CD14-positive monocyte (primary cell): ENCODE results near the gene TMEM259. TPM values are rescaled to one million over a fixed set of nuclear protein-coding genes. Genes with fewer than 3 reads are reported as not detected.
A peak's percentile ranks its signal among the peaks of the same experiment; 100 is the strongest.

Experiments
- DNase-seq, 3 donors: peaks; one replicate each; pipeline ENCODE4 v3.0.0-alpha.2; 2011 to 2022
- H2AFZ ChIP-seq: 2 replicates; pipeline ENCODE4 v1.6.0; 2012; ENCODE audit warnings: mild to moderate bottlenecking, low read depth, low read length, inconsistent platforms; ENCODE audit not compliant: insufficient read depth, poor library complexity, severe bottlenecking
- H3K27ac ChIP-seq, 2 donors: 1 replicate in 1 of 2; 2 replicates in 1 of 2; pipeline ENCODE4 v1.5.1; 2012 to 2013; ENCODE audit warnings: low read length in 2 of 2, control low read depth in 1 of 2, inconsistent platforms in 1 of 2, low read depth in 1 of 2, mild to moderate bottlenecking in 1 of 2
- H3K27me3 ChIP-seq, 2 donors: one replicate each; pipeline versions ENCODE4 v1.6.0 to v1.6.1; 2011 to 2013; ENCODE audit warnings: low read length in 2 of 2; ENCODE audit not compliant: control insufficient read depth in 2 of 2, insufficient read depth in 2 of 2
- H3K36me3 ChIP-seq, 2 donors: replicated peaks in 1 of 2; 1 replicate in 1 of 2; 2 replicates in 1 of 2; pipeline versions ENCODE4 v1.5.1 to v1.6.1; 2012 to 2013; ENCODE audit warnings: low read length in 2 of 2, control low read depth in 1 of 2, inconsistent platforms in 1 of 2, mild to moderate bottlenecking in 1 of 2; ENCODE audit not compliant: insufficient read depth in 2 of 2, control insufficient read depth in 1 of 2
- H3K4me1 ChIP-seq, 2 donors: 1 replicate in 1 of 2; 2 replicates in 1 of 2; pipeline versions ENCODE4 v1.5.1 to v1.6.1; 2012 to 2013; ENCODE audit warnings: low read length in 2 of 2, control low read depth in 1 of 2, inconsistent platforms in 1 of 2, mild to moderate bottlenecking in 1 of 2, moderate library complexity in 1 of 2; ENCODE audit not compliant: insufficient read depth in 2 of 2, control insufficient read depth in 1 of 2
- H3K4me2 ChIP-seq: replicated peaks from 2 replicates; pipeline ENCODE3; 2012; ENCODE audit warnings: low read length, moderate library complexity, mild to moderate bottlenecking; ENCODE audit not compliant: poor library complexity, severe bottlenecking; ENCODE audit errors: extremely low read depth
- H3K4me3 ChIP-seq, 3 experiments: fragments of 200-600 bp in 1 of 3; sonication (generic) in 1 of 3; replicated peaks in 1 of 3; 1 replicate in 2 of 3; 2 replicates in 1 of 3; pipeline ENCODE4 v1.5.1; 2011 to 2013; ENCODE audit warnings: low read length in 3 of 3, mild to moderate bottlenecking in 3 of 3, control low read depth in 2 of 3, low read depth in 2 of 3, inconsistent platforms in 1 of 3, moderate library complexity in 1 of 3
- H3K79me2 ChIP-seq: 2 replicates; pipeline ENCODE4 v1.6.0; 2012; ENCODE audit warnings: mild to moderate bottlenecking, control low read depth, inconsistent platforms, low read length, moderate library complexity; ENCODE audit not compliant: insufficient read depth
- H3K9ac ChIP-seq: 2 replicates; pipeline ENCODE4 v1.6.0; 2017; ENCODE audit warnings: low read length, mild to moderate bottlenecking; ENCODE audit not compliant: insufficient read depth, poor library complexity, severe bottlenecking
- H3K9me3 ChIP-seq, 2 donors: replicated peaks in 1 of 2; 1 replicate in 1 of 2; 2 replicates in 1 of 2; pipeline versions ENCODE4 v1.5.1 to v1.6.1; 2012 to 2013; ENCODE audit warnings: low read length in 2 of 2, control low read depth in 1 of 2; ENCODE audit not compliant: control insufficient read depth in 1 of 2, insufficient read depth in 1 of 2
- H4K20me1 ChIP-seq: 2 replicates; pipeline ENCODE4 v1.6.0; 2012; ENCODE audit warnings: mild to moderate bottlenecking, low read length, control low read depth, moderate library complexity; ENCODE audit not compliant: insufficient read depth
- H3K27ac Mint-ChIP-seq, 7 donors: one replicate each; pipeline ENCODE4 v1.8.0; 2020; ENCODE audit warnings: mild to moderate bottlenecking in 7 of 7, mixed read lengths in 7 of 7, moderate library complexity in 6 of 7, inconsistent platforms in 2 of 7
- H3K27me3 Mint-ChIP-seq, 3 donors: one replicate each; pipeline ENCODE4 v1.8.0; 2021 to 2022; ENCODE audit warnings: low read depth in 3 of 3, mild to moderate bottlenecking in 3 of 3, mixed read lengths in 3 of 3, moderate library complexity in 3 of 3, inconsistent platforms in 1 of 3
- H3K36me3 Mint-ChIP-seq, 2 donors: one replicate each; pipeline ENCODE4 v1.8.0; 2020; ENCODE audit warnings: mixed read lengths in 2 of 2, inconsistent platforms in 1 of 2, mild to moderate bottlenecking in 1 of 2
- H3K4me1 Mint-ChIP-seq: one replicate; pipeline ENCODE4 v1.8.0; 2020; ENCODE audit warnings: mild to moderate bottlenecking, mixed read lengths
- H3K4me3 Mint-ChIP-seq, 2 donors: one replicate each; pipeline ENCODE4 v1.8.0; 2020; ENCODE audit warnings: mild to moderate bottlenecking in 2 of 2, mixed read lengths in 2 of 2, moderate library complexity in 1 of 2
- H3K9me3 Mint-ChIP-seq, 7 donors: one replicate each; pipeline ENCODE4 v1.8.0; 2020 to 2022; ENCODE audit warnings: mixed read lengths in 7 of 7, mild to moderate bottlenecking in 6 of 7, moderate library complexity in 6 of 7, inconsistent platforms in 2 of 7
- WGBS: methylation state at CpG from one replicate; pipeline ENCODE4 v1.1.5; 2013; ENCODE audit warnings: missing lambda C conversion rate; ENCODE audit not compliant: insufficient coverage; 5-methylcytosine and 5-hydroxymethylcytosine counted together
- intact Hi-C, 2 donors: fragments of 100-400 bp; cut with micrococcal nuclease; formaldehyde crosslinking; loops; one replicate each; pipeline versions ENCODE4 v1.15.0 to v1.15.1; 2023
- polyA plus RNA-seq, 3 donors: library from polyadenylated mRNA; depleted of rRNA in 1 of 3; unstranded in 2 of 3; stranded (reverse) in 1 of 3; fragments of 300-500 nt in 2 of 3; fragments of >200 nt in 1 of 3; fragmentation: Illumina TruSeq in 2 of 3; gene quantifications; 1 replicate in 2 of 3; 2 replicates in 1 of 3; pipeline ENCODE4 v1.2.3, GENCODE V29; 2012 to 2021
- TF ChIP-seq, protein P1 (sequence below): fragments of 200-600 bp; IDR thresholded peaks from one replicate; pipeline ENCODE4 v1.8.0; 2022; ENCODE audit warnings: antibody characterized with exemption, mild to moderate bottlenecking

Gene TMEM259
- polyA plus RNA-seq, 3 donors, result 37.4 to 417 (median 45.0) TPM

DNA sequence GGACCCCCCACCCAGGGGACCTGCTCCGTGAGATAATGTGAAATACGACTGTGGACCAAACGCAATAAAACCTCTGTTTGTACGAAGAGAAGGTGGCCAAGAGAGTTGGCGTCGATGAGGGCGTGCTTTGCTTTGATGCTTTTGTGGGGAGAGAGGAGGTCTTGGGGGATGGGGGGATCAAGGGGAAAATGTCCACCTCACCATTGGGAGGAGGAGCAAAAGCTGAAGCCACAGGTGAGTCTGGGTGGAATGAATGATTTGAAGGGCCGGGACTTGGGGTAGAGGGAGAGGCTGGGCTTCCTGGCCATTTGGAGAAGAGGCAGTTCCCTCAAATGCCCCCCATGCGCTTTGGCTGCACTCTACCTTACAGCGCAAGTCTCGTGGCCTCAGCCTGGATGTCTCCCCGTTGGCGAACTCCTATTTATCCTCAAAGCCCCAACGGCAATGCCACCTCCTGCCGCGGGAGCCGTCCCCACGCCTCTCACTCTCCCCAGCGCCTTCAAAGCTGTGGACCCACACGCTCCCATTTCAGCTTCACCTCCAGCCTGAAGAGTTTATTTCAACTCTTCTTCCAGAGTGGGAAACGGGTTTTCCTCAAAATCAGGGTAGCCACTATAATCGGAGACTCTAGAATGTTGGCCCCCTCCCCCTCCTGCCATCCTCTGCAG, 18.2 kb upstream of the TMEM259 start:
- 59% methylated on average over 14 of the region's 22 CpGs for WGBS
- Histone ChIP-seq H3K9ac (no peak overlapping the region), H3K36me3 (peaks cover 23 to 31% of the 10 kb centered on the region in 2 donors), H3K27me3 (no peaks in the 10 kb centered on the region), H3K4me3 (peak overlapping the region; percentile 51 to 92 (median 73)), H3K9me3 (no peaks in the 10 kb centered on the region), H3K27ac (peak overlapping the region; percentile 78 to 79), H3K79me2 (peaks cover 41% of the 10 kb centered on the region), H3K4me1 (peaks cover 49 to 68% of the 10 kb centered on the region in 2 donors), H3K4me2 (peak overlapping the region; percentile 87), H4K20me1 (peaks cover 38% of the 10 kb centered on the region), H2AFZ (peak overlapping the region; percentile 48)
- peaks cover 0 to 1% (median 0%) of the 10 kb centered on the region in 3 donors for H3K27me3 Mint-ChIP-seq
- TF ChIP-seq, protein P1, sequence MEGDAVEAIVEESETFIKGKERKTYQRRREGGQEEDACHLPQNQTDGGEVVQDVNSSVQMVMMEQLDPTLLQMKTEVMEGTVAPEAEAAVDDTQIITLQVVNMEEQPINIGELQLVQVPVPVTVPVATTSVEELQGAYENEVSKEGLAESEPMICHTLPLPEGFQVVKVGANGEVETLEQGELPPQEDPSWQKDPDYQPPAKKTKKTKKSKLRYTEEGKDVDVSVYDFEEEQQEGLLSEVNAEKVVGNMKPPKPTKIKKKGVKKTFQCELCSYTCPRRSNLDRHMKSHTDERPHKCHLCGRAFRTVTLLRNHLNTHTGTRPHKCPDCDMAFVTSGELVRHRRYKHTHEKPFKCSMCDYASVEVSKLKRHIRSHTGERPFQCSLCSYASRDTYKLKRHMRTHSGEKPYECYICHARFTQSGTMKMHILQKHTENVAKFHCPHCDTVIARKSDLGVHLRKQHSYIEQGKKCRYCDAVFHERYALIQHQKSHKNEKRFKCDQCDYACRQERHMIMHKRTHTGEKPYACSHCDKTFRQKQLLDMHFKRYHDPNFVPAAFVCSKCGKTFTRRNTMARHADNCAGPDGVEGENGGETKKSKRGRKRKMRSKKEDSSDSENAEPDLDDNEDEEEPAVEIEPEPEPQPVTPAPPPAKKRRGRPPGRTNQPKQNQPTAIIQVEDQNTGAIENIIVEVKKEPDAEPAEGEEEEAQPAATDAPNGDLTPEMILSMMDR, result no peak
- intact Hi-C loops, result loop anchor here in 1 of 2 donors (2.0 to 5.0 kb wide), 2 partner anchors 14 to 33 kb away; no protein-coding TSS in a partner anchor
- H3K4me1 Mint-ChIP-seq, result peaks cover 57% of the 10 kb centered on the region
- H3K4me3 Mint-ChIP-seq, result peak overlapping the region; percentile 89 to 98
- H3K9me3 Mint-ChIP-seq, result peaks cover 0 to 4% (median 0%) of the 10 kb centered on the region in 7 donors
- H3K36me3 Mint-ChIP-seq, result peaks cover 28 to 43% of the 10 kb centered on the region in 2 donors
- no peak for DNase-seq
- H3K27ac Mint-ChIP-seq, result peak overlapping the region; percentile 89 to 97 (median 95)

DNA sequence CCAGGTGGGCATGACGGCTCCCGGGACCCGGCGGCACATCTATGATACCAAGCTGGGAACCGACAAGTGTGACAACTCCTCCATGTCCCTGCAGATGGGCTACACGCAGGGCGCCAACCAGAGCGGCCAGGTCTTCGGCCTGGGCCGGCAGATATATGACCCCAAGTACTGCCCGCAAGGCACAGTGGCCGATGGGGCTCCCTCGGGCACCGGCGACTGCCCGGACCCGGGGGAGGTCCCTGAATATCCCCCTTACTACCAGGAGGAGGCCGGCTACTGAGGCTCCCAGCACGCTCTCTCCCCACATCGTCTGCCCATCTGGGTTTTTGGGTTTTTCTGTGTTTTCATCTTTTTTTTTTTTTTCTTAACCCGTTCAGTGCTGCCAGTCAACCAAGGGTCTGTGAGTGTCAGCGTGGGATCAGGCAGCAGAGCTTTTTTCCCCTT, 16.7 kb upstream of the TMEM259 start:
- Mint-ChIP-seq H3K9me3 (peaks cover 0 to 4% (median 0%) of the 10 kb centered on the region in 7 donors), H3K4me1 (peaks cover 57% of the 10 kb centered on the region), H3K27me3 (peaks cover 0 to 2% (median 1%) of the 10 kb centered on the region in 3 donors), H3K27ac (peak overlapping the region; percentile 49 to 97 (median 95)), H3K4me3 (peak overlapping the region; percentile 69 to 98), H3K36me3 (peaks cover 30 to 39% of the 10 kb centered on the region in 2 donors)
- TF ChIP-seq, protein P1, result no peak
- H4K20me1 ChIP-seq, result peaks cover 35% of the 10 kb centered on the region
- no peaks in the 10 kb centered on the region for H3K9me3 ChIP-seq
- DNase-seq, result no peak
- H3K27me3 ChIP-seq, result no peaks in the 10 kb centered on the region
- 46% methylated on average over 10 of the region's 22 CpGs for WGBS
- H3K36me3 ChIP-seq, result peaks cover 24 to 29% of the 10 kb centered on the region in 2 donors
- peak overlapping the region; percentile 49 for H3K9ac ChIP-seq
- peak overlapping the region; percentile 6 to 92 (median 22) for H3K4me3 ChIP-seq
- H3K4me2 ChIP-seq, result peak overlapping the region; percentile 87
- intact Hi-C loops, result loop anchor here in 1 of 2 donors (2.0 to 5.0 kb wide), 2 partner anchors 13 to 35 kb away; no protein-coding TSS in a partner anchor
- H3K4me1 ChIP-seq, result peaks cover 49 to 68% of the 10 kb centered on the region in 2 donors
- H2AFZ ChIP-seq, result no peak overlapping the region
- peaks cover 43% of the 10 kb centered on the region for H3K79me2 ChIP-seq
- peak overlapping the region; percentile 78 to 79 for H3K27ac ChIP-seq
